A549 (cell line): ENCODE results near the gene SPTB. TPM values are rescaled to one million over a fixed set of nuclear protein-coding genes. Genes with fewer than 3 reads are reported as not detected.

Experiments used
- ATAC-seq, 2 experiments: fragments of 200-7000 bp in 1 of 2; fragments of >200 bp in 1 of 2; cut with Nextera tagmentation in 1 of 2; cut with Tn5 transposase in 1 of 2; 3 replicates each; pipeline versions ENCODE4 v1.8.0 to v1.9.1; 2018 to 2020; ENCODE audit warnings: mild to moderate bottlenecking in 1 of 2, moderate library complexity in 1 of 2
- CTCF ChIA-PET: fragments of 300-600 bp; sonication (Branson Sonifier 250); formaldehyde crosslinking; extraction: SDS; loops from one replicate; lab custom pipeline; 2021; ENCODE audit warnings: antibody characterized with exemption, inconsistent platforms; lab: Yijun Ruan, JAX
- POLR2A ChIA-PET: fragments of 350-600 bp; formaldehyde crosslinking; extraction: SDS; loops from one replicate; lab custom pipeline; 2021; ENCODE audit warnings: antibody characterized with exemption, inconsistent platforms; lab: Yijun Ruan, JAX
- DNase-seq, 2 experiments: peaks; one replicate each; pipeline versions ENCODE4 v3.0.0 to v3.0.0-alpha.2; 2011 to 2016; ENCODE audit warnings: low read depth in 1 of 2, low spot score in 1 of 2
- FAIRE-seq: peaks from 2 replicates; lab custom pipeline; 2011; peaks lifted over from hg19 to GRCh38; lab: Jason Lieb, UNC
- H3K27ac ChIP-seq, 2 experiments: fragments of >200 bp; sonication (Bioruptor Twin); formaldehyde crosslinking; 3 replicates each; pipeline ENCODE4 v1.5.1; 2016 to 2017
- H3K4me1 ChIP-seq: fragments of >200 bp; sonication (Bioruptor Twin); formaldehyde crosslinking; 3 replicates; pipeline ENCODE4 v1.6.1; 2016
- H3K4me2 ChIP-seq: fragments of >200 bp; sonication (Bioruptor Twin); formaldehyde crosslinking; 3 replicates; pipeline ENCODE4 v1.6.1; 2016
- H3K4me3 ChIP-seq: fragments of >200 bp; sonication (Bioruptor Twin); formaldehyde crosslinking; 3 replicates; pipeline ENCODE4 v1.5.1; 2016
- H3K9me3 ChIP-seq: fragments of >200 bp; sonication (Bioruptor Twin); formaldehyde crosslinking; 3 replicates; pipeline ENCODE4 v1.6.1; 2016
- ATOH8 ChIP-seq: fragments of 250-450 bp; sonication (Bioruptor Pico); IDR thresholded peaks from 2 replicates; pipeline ENCODE4 v1.5.0; 2020; ENCODE audit warnings: low read depth, mild to moderate bottlenecking, moderate library complexity
- CBX8 ChIP-seq: fragments of 200-600 bp; sonication (generic); IDR thresholded peaks from 2 replicates; pipeline ENCODE4 v1.6.1; 2016
- EHF ChIP-seq: fragments of 250-450 bp; sonication (Bioruptor Pico); IDR thresholded peaks from 2 replicates; pipeline ENCODE4 v1.5.0; 2020; ENCODE audit warnings: mild to moderate bottlenecking
- ESRRA ChIP-seq: fragments of 150-350 bp; IDR thresholded peaks from 2 replicates; pipeline ENCODE4 v1.6.1; 2014; ENCODE audit warnings: mild to moderate bottlenecking, low read length, borderline replicate concordance
- FOSB ChIP-seq: fragments of 250-450 bp; sonication (Bioruptor Pico); IDR thresholded peaks from 2 replicates; pipeline ENCODE4 v1.5.0; 2020; ENCODE audit warnings: mild to moderate bottlenecking, moderate library complexity
- FOSL2 ChIP-seq, 2 experiments: fragments of 450-650 bp in 1 of 2; fragments of >200 bp in 1 of 2; sonication (Bioruptor Twin) in 1 of 2; formaldehyde crosslinking; IDR thresholded peaks; 2 replicates each; pipeline versions ENCODE4 v1.5.0 to v1.6.1; 2016 to 2020; ENCODE audit warnings: mild to moderate bottlenecking in 1 of 2, moderate library complexity in 1 of 2
- FOXS1 ChIP-seq: fragments of 250-450 bp; sonication (Bioruptor Pico); IDR thresholded peaks from 2 replicates; pipeline ENCODE4 v1.5.0; 2020; ENCODE audit warnings: mild to moderate bottlenecking, moderate library complexity
- HDAC2 ChIP-seq: fragments of 200-600 bp; sonication (generic); IDR thresholded peaks from 2 replicates; pipeline ENCODE4 v1.6.1; 2016
- HES2 ChIP-seq: fragments of >200 bp; sonication (Bioruptor Twin); formaldehyde crosslinking; IDR thresholded peaks from 2 replicates; pipeline ENCODE4 v1.6.1; 2016
- HEYL ChIP-seq: fragments of 250-450 bp; sonication (Bioruptor Pico); IDR thresholded peaks from 2 replicates; pipeline ENCODE4 v1.8.0; 2021; ENCODE audit warnings: mild to moderate bottlenecking, moderate library complexity
- HOXB5 ChIP-seq: fragments of 250-450 bp; sonication (Bioruptor Pico); IDR thresholded peaks from 2 replicates; pipeline ENCODE4 v1.5.0; 2020; ENCODE audit warnings: mild to moderate bottlenecking, moderate library complexity
- JUN ChIP-seq, 2 experiments: fragments of >200 bp; sonication (Bioruptor Twin); formaldehyde crosslinking; IDR thresholded peaks; 2 replicates in 1 of 2; 3 replicates in 1 of 2; pipeline ENCODE4 v1.6.1; 2016 to 2017
- JUNB ChIP-seq: fragments of >200 bp; sonication (Bioruptor Twin); formaldehyde crosslinking; IDR thresholded peaks from 2 replicates; pipeline ENCODE4 v1.6.1; 2016
- MAZ ChIP-seq: fragments of 150-350 bp; IDR thresholded peaks from 2 replicates; pipeline ENCODE4 v1.6.1; 2014; ENCODE audit warnings: antibody characterized with exemption, low read depth, low read length, borderline replicate concordance
- MYC ChIP-seq: IDR thresholded peaks from 2 replicates; pipeline ENCODE4 v1.6.1; 2012; ENCODE audit warnings: mild to moderate bottlenecking, inconsistent platforms, low read length, improper control_type of control experiment, borderline replicate concordance
- NFE2L2 ChIP-seq: fragments of 150-350 bp; conservative IDR thresholded peaks from 2 replicates; pipeline ENCODE4 v1.6.1; 2014; ENCODE audit warnings: low read length
- NPAS2 ChIP-seq: fragments of 250-450 bp; sonication (Bioruptor Pico); IDR thresholded peaks from 2 replicates; pipeline ENCODE4 v1.8.0; 2022; ENCODE audit warnings: mild to moderate bottlenecking, moderate library complexity, borderline replicate concordance
- PHF8 ChIP-seq: fragments of 200-600 bp; sonication (generic); IDR thresholded peaks from 2 replicates; pipeline ENCODE4 v1.6.1; 2016; ENCODE audit warnings: low read depth, mild to moderate bottlenecking, antibody characterized with exemption, moderate library complexity, borderline replicate concordance
- RCOR1 ChIP-seq: fragments of 150-350 bp; IDR thresholded peaks from 2 replicates; pipeline ENCODE4 v1.6.1; 2014; ENCODE audit warnings: antibody characterized with exemption, low read length, low read depth
- RFX5 ChIP-seq: fragments of 450-650 bp; IDR thresholded peaks from 2 replicates; pipeline ENCODE4 v1.7.1; 2014; ENCODE audit warnings: antibody characterized with exemption, mild to moderate bottlenecking, moderate library complexity
- SMC3 ChIP-seq: fragments of >200 bp; sonication (Bioruptor Twin); formaldehyde crosslinking; IDR thresholded peaks from 3 replicates; pipeline ENCODE4 v1.6.1; 2018; ENCODE audit warnings: inconsistent platforms
- SREBF2 ChIP-seq: fragments of 450-650 bp; IDR thresholded peaks from 2 replicates; pipeline ENCODE4 v1.6.1; 2014; ENCODE audit warnings: mild to moderate bottlenecking, moderate library complexity
- TP53 ChIP-seq: fragments of 250-450 bp; sonication (Bioruptor Pico); IDR thresholded peaks from 2 replicates; pipeline ENCODE4 v1.5.0; 2021; ENCODE audit warnings: mild to moderate bottlenecking, moderate library complexity
- USF2 ChIP-seq: fragments of 450-650 bp; IDR thresholded peaks from 2 replicates; pipeline ENCODE4 v1.6.1; 2014; ENCODE audit warnings: antibody characterized with exemption
- WGBS: methylation state at CpG from one replicate; pipeline ENCODE4 v1.1.6; 2017; ENCODE audit errors: missing lambda C conversion rate; 5-methylcytosine and 5-hydroxymethylcytosine counted together
- polyA plus RNA-seq, 4 experiments: library from polyadenylated mRNA; depleted of rRNA in 3 of 4; stranded (reverse); fragments of >200 nt; fragmentation: RNase III in 1 of 4; extraction: RNeasy Plus Mini Kit Qiagen cat#74134 plus additional on column Dnase treatment in 1 of 4; gene quantifications; 2 replicates in 3 of 4; 3 replicates in 1 of 4; pipeline ENCODE4 v1.2.3, GENCODE V29; 2011 to 2017
- TF ChIP-seq, protein P1 (sequence below): fragments of 200-600 bp; sonication (generic); IDR thresholded peaks from 2 replicates; pipeline ENCODE4 v1.6.1; 2016; ENCODE audit warnings: antibody characterized with exemption, mild to moderate bottlenecking, moderate library complexity
- TF ChIP-seq, protein P2 (sequence below): IDR thresholded peaks from 2 replicates; pipeline ENCODE4 v1.6.1; 2012

SPTB gene
- polyA plus RNA-seq, 2 of the 4 experiments (the other 2 are of a cell fraction), result 0.27 to 2.1 TPM

GRCh38 chr14:64844272-64844671, 35.4 kb downstream of the SPTB start:
- no peak for ATAC-seq
- POLR2A ChIA-PET, result no interaction called here
- Histone ChIP-seq H3K9me3 (no peaks in the 10 kb centered on the region), H3K4me1 (peaks cover 13% of the 10 kb centered on the region; the same call in 1 of the 3 replicates), H3K27ac (no peak overlapping the region), H3K4me3 (no peak overlapping the region), H3K4me2 (no peak overlapping the region)
- WGBS, result 16% methylated on average over 2 of the region's 2 CpGs
- no peak for FAIRE-seq
- TF ChIP-seq HOXB5 (CRISPR knock-in tag) (no peak), PHF8 (no peak), TP53 (CRISPR knock-in tag) (no peak), JUNB (no peak), SMC3 (no peak), RFX5 (no peak), NPAS2 (CRISPR knock-in tag) (no peak), CBX8 (no peak)
- DNase-seq, result no peak
- CTCF ChIA-PET, result interaction anchor here (0.9 to 9.8 kb wide), 6 partner anchors 16 to 172 kb away, joined by 3 to 61 read pairs (median 4); no protein-coding TSS in a partner anchor

DNA sequence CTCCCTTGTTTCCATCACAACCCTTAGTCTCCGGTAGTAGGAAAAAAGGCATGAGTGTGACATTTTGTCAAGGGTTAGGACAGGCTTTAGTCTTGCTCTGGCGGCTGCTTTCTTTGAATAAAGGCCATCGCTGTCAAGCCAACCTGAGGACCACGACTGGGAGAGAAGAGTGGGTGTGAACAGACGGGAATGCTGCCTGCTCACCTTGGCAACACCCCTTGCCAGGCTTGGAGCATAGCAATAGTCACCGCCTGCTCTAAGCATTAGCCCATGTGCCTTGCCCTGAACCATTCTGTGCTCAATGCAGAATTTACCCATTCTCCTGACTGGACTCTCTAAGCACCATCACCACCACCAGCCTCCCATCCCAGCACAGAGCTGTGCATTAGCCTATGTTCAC, 36.2 kb downstream of the SPTB start:
- ATAC-seq (no peak), FAIRE-seq (no peak), DNase-seq (no peak)
- H3K9me3 ChIP-seq, result no peaks in the 10 kb centered on the region
- POLR2A ChIA-PET, result no interaction called here
- no peak overlapping the region for H3K4me3 ChIP-seq
- no peak for TF ChIP-seq ATOH8 (CRISPR knock-in tag)
- no peak for TF ChIP-seq JUN (IDR thresholded peaks at IDR 0.05)
- TF ChIP-seq EHF (CRISPR knock-in tag), result no peak
- no peak for TF ChIP-seq RCOR1
- TF ChIP-seq SMC3, result no peak
- no peak for TF ChIP-seq TP53 (CRISPR knock-in tag)
- no peak for TF ChIP-seq MAZ
- TF ChIP-seq HES2, result no peak
- TF ChIP-seq FOXS1 (CRISPR knock-in tag), result no peak
- TF ChIP-seq SREBF2, result no peak
- no peak for TF ChIP-seq FOSL2 (IDR thresholded peaks at IDR 0.05)
- TF ChIP-seq FOSL2 (CRISPR knock-in tag; IDR thresholded peaks at IDR 0.05), result no peak
- no peak for TF ChIP-seq NFE2L2
- TF ChIP-seq USF2, result no peak
- TF ChIP-seq HEYL (CRISPR knock-in tag), result no peak
- TF ChIP-seq HDAC2, result no peak
- no peak for TF ChIP-seq MYC
- no peak for TF ChIP-seq ESRRA
- no peak for TF ChIP-seq FOSB (CRISPR knock-in tag)
- TF ChIP-seq, protein P1, sequence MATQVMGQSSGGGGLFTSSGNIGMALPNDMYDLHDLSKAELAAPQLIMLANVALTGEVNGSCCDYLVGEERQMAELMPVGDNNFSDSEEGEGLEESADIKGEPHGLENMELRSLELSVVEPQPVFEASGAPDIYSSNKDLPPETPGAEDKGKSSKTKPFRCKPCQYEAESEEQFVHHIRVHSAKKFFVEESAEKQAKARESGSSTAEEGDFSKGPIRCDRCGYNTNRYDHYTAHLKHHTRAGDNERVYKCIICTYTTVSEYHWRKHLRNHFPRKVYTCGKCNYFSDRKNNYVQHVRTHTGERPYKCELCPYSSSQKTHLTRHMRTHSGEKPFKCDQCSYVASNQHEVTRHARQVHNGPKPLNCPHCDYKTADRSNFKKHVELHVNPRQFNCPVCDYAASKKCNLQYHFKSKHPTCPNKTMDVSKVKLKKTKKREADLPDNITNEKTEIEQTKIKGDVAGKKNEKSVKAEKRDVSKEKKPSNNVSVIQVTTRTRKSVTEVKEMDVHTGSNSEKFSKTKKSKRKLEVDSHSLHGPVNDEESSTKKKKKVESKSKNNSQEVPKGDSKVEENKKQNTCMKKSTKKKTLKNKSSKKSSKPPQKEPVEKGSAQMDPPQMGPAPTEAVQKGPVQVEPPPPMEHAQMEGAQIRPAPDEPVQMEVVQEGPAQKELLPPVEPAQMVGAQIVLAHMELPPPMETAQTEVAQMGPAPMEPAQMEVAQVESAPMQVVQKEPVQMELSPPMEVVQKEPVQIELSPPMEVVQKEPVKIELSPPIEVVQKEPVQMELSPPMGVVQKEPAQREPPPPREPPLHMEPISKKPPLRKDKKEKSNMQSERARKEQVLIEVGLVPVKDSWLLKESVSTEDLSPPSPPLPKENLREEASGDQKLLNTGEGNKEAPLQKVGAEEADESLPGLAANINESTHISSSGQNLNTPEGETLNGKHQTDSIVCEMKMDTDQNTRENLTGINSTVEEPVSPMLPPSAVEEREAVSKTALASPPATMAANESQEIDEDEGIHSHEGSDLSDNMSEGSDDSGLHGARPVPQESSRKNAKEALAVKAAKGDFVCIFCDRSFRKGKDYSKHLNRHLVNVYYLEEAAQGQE, result no peak
- TF ChIP-seq, protein P2, sequence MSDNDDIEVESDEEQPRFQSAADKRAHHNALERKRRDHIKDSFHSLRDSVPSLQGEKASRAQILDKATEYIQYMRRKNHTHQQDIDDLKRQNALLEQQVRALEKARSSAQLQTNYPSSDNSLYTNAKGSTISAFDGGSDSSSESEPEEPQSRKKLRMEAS, result no peak
- CTCF ChIA-PET, result interaction anchor here (0.7 to 9.8 kb wide), 2 partner anchors 31 to 48 kb away, joined by 3 to 61 read pairs; no protein-coding TSS in a partner anchor
- 47% methylated on average over 5 of the region's 6 CpGs for WGBS
- H3K4me1 ChIP-seq, result peaks cover 13% of the 10 kb centered on the region; the same call in 1 of the 3 replicates
- no peak overlapping the region for H3K4me2 ChIP-seq
- H3K27ac ChIP-seq, result no peak overlapping the region
